GM21737 (cell line): ENCODE measurements around the gene MTHFD2L.
A peak's percentile ranks its signal among the peaks of the same experiment; 100 is the strongest.

Experiments used
- ATAC-seq: cut with Tn5 transposase; IDR thresholded peaks from one replicate; pipeline ENCODE4 v1.9.1; 2021; ENCODE audit warnings: mild to moderate bottlenecking, moderate library complexity; ENCODE audit not compliant: unreplicated experiment

The MTHFD2L gene

GRCh38 chr4:74294681-74295080 lies 136.8 kb downstream of the MTHFD2L start:
- ATAC-seq, result no peak

GRCh38 chr4:74297539-74297938 lies 139.6 kb downstream of the MTHFD2L start:
- no peak for ATAC-seq

GRCh38 chr4:74304095-74304625 lies 146.2 kb downstream of the MTHFD2L start:
- no peak for ATAC-seq

GRCh38 chr4:74305000-74305399 lies 147.1 kb downstream of the MTHFD2L start:
- no peak for ATAC-seq

- ATAC-seq, result no peak
Observed at GRCh38 chr4:74307170-74307569, 149.3 kb downstream of the MTHFD2L start.

- ATAC-seq, result no peak
Observed at GRCh38 chr4:74308215-74308614, 150.3 kb downstream of the MTHFD2L start, which contains the start of gene EPGN. Gene EPGN, plus strand, starts transcription at chr4:74308470. Its CDS starts 64 bp downstream, at chr4:74308534.

GRCh38 chr4:74309223-74309622 lies 151.3 kb downstream of the MTHFD2L start:
- no peak for ATAC-seq

GRCh38 chr4:74311696-74312313 lies 153.9 kb downstream of the MTHFD2L start:
- ATAC-seq, result peak; percentile 54

GRCh38 chr4:74314329-74314728 lies 156.4 kb downstream of the MTHFD2L start:
- ATAC-seq, result no peak

- ATAC-seq, result no peak
Observed at GRCh38 chr4:74314944-74315343, 157.0 kb downstream of the MTHFD2L start.

GRCh38 chr4:74315376-74315775 lies 157.5 kb downstream of the MTHFD2L start:
- ATAC-seq, result no peak

GRCh38 chr4:74316397-74316796 lies 158.5 kb downstream of the MTHFD2L start:
- ATAC-seq, result no peak

- ATAC-seq, result no peak
Observed at GRCh38 chr4:74317616-74318246, 159.8 kb downstream of the MTHFD2L start.

GRCh38 chr4:74318276-74318675 lies 160.4 kb downstream of the MTHFD2L start:
- no peak for ATAC-seq

GRCh38 chr4:74319470-74319869 lies 161.6 kb downstream of the MTHFD2L start:
- ATAC-seq, result no peak

- ATAC-seq, result peak; percentile 67
Observed at GRCh38 chr4:74320559-74321118, 162.7 kb downstream of the MTHFD2L start.

GRCh38 chr4:74322301-74322700 lies 164.4 kb downstream of the MTHFD2L start:
- ATAC-seq, result no peak

- ATAC-seq, result no peak
Observed at GRCh38 chr4:74323663-74324062, 165.7 kb downstream of the MTHFD2L start.

- ATAC-seq, result no peak
Observed at GRCh38 chr4:74324262-74324661, 166.3 kb downstream of the MTHFD2L start.

- ATAC-seq, result no peak
Observed at GRCh38 chr4:74325886-74326285, 168.0 kb downstream of the MTHFD2L start.

- ATAC-seq, result no peak
Observed at GRCh38 chr4:74327762-74328161, 169.8 kb downstream of the MTHFD2L start.

- no peak for ATAC-seq
Observed at GRCh38 chr4:74328501-74328900, 170.6 kb downstream of the MTHFD2L start.
